ENCODE measurements around the gene KIAA0753.
"Not testable (repeated sequence)": the region's sequence is repeated elsewhere in the genome, so short reads cannot be mapped to it uniquely, and the experiment has no call there.

The KIAA0753 gene

GRCh38 chr17:6596941-6597340 lies 43.6 kb downstream of the KIAA0753 start:
- H3K4me3 ChIP-seq (replicated peaks; ENCODE audit: low read depth, low read length): no peak overlapping the region
- no peaks in the 10 kb centered on the region for H3K27me3 ChIP-seq (replicated peaks; ENCODE audit: control insufficient read depth, insufficient read depth, low read length)
- TF ChIP-seq CTCF (IDR thresholded peaks at IDR 0.05; ENCODE audit: insufficient read depth, low read length, poor library complexity, severe bottlenecking): no peak
- DNase-seq (ENCODE audit: extremely low read depth, insufficient read length): no peak
- H3K36me3 ChIP-seq (ENCODE audit: control insufficient read depth, insufficient read depth, low read length): peaks cover 11% of the 10 kb centered on the region

- DNase-seq (ENCODE audit: extremely low read depth, insufficient read length): no peak
- TF ChIP-seq CTCF (IDR thresholded peaks at IDR 0.05; ENCODE audit: insufficient read depth, low read length, poor library complexity, severe bottlenecking): no peak
- Histone ChIP-seq H3K36me3 (ENCODE audit: control insufficient read depth, insufficient read depth, low read length) (peaks cover 11% of the 10 kb centered on the region), H3K27me3 (replicated peaks; ENCODE audit: control insufficient read depth, insufficient read depth, low read length) (no peaks in the 10 kb centered on the region), H3K4me3 (replicated peaks; ENCODE audit: low read depth, low read length) (no peak overlapping the region)
Measured at GRCh38 chr17:6596511-6596910, 44.0 kb downstream of the KIAA0753 start.

GRCh38 chr17:6596081-6596480 lies 44.4 kb downstream of the KIAA0753 start:
- no peak for DNase-seq (ENCODE audit: extremely low read depth, insufficient read length)
- no peak for TF ChIP-seq CTCF (IDR thresholded peaks at IDR 0.05; ENCODE audit: insufficient read depth, low read length, poor library complexity, severe bottlenecking)
- peaks cover 11% of the 10 kb centered on the region for H3K36me3 ChIP-seq (ENCODE audit: control insufficient read depth, insufficient read depth, low read length)

GRCh38 chr17:6593371-6593770 lies 47.1 kb downstream of the KIAA0753 start:
- not testable (repeated sequence) for H3K27me3 ChIP-seq (replicated peaks; ENCODE audit: control insufficient read depth, insufficient read depth, low read length); DNase-seq (ENCODE audit: extremely low read depth, insufficient read length); H3K4me3 ChIP-seq (replicated peaks; ENCODE audit: low read depth, low read length)
- H3K36me3 ChIP-seq (ENCODE audit: control insufficient read depth, insufficient read depth, low read length): peaks cover 21% of the 10 kb centered on the region

More at GRCh38 chr17:6596081-6596480, 44.4 kb downstream of the KIAA0753 start:
- Histone ChIP-seq H3K4me3 (replicated peaks; ENCODE audit: low read depth, low read length) (no peak overlapping the region), H3K27me3 (replicated peaks; ENCODE audit: control insufficient read depth, insufficient read depth, low read length) (no peaks in the 10 kb centered on the region)

GRCh38 chr17:6592173-6592572 lies 48.3 kb downstream of the KIAA0753 start:
- Histone ChIP-seq H3K4me3 (replicated peaks; ENCODE audit: low read depth, low read length) (no peak overlapping the region), H3K36me3 (ENCODE audit: control insufficient read depth, insufficient read depth, low read length) (peaks cover 21% of the 10 kb centered on the region), H3K27me3 (replicated peaks; ENCODE audit: control insufficient read depth, insufficient read depth, low read length) (no peaks in the 10 kb centered on the region)
- no peak for TF ChIP-seq CTCF (IDR thresholded peaks at IDR 0.05; ENCODE audit: insufficient read depth, low read length, poor library complexity, severe bottlenecking)
- no peak for DNase-seq (ENCODE audit: extremely low read depth, insufficient read length)

- peaks cover 21% of the 10 kb centered on the region for H3K36me3 ChIP-seq (ENCODE audit: control insufficient read depth, insufficient read depth, low read length)
- TF ChIP-seq CTCF (IDR thresholded peaks at IDR 0.05; ENCODE audit: insufficient read depth, low read length, poor library complexity, severe bottlenecking): no peak
- H3K4me3 ChIP-seq (replicated peaks; ENCODE audit: low read depth, low read length): no peak overlapping the region
- no peaks in the 10 kb centered on the region for H3K27me3 ChIP-seq (replicated peaks; ENCODE audit: control insufficient read depth, insufficient read depth, low read length)
- DNase-seq (ENCODE audit: extremely low read depth, insufficient read length): no peak
Measured at GRCh38 chr17:6591599-6592158, 48.8 kb downstream of the KIAA0753 start.

Data from GM06990 (cell line).